Erythroblast (primary cell): ENCODE results near the gene RNF169.

ENCODE experiments used
- GATA1 ChIP-seq: IDR thresholded peaks from 2 replicates; pipeline ENCODE4 v1.6.1; 2011; ENCODE audit warnings: low read depth, mild to moderate bottlenecking, control low read depth, low read length, moderate library complexity
- POLR2A ChIP-seq: IDR thresholded peaks from 2 replicates; pipeline ENCODE4 v1.6.1; 2011; ENCODE audit warnings: mild to moderate bottlenecking, low read length

- TF ChIP-seq POLR2A (no peak), GATA1 (no peak)
Observed at GRCh38 chr11:74751303-74751702, 2.7 kb downstream of the RNF169 start.
